ENCODE measurements around the gene TRIM3.

GRCh38 chr11:6403539-6403938 lies 70.2 kb downstream of the TRIM3 start:
- TF ChIP-seq FOXM1 (IDR thresholded peaks at IDR 0.05; ENCODE audit: borderline replicate concordance) (no peak), TARDBP (IDR thresholded peaks at IDR 0.05) (no peak)

Measured in HEK293T (cell line).